Glutamatergic neuron (in vitro differentiated cells): ENCODE measurements around the gene FBXW12. TPM values are rescaled to one million over a fixed set of nuclear protein-coding genes. Genes with fewer than 3 reads are reported as not detected.

Experiments
- DNase-seq: peaks from one replicate; pipeline ENCODE4 v3.0.0; 2022
- H3K27ac Mint-ChIP-seq: one replicate; pipeline ENCODE4 v1.8.0; 2020; ENCODE audit warnings: mild to moderate bottlenecking, mixed read lengths, inconsistent platforms; ENCODE audit not compliant: unreplicated experiment
- H3K27me3 Mint-ChIP-seq: one replicate; pipeline ENCODE4 v1.8.0; 2020; ENCODE audit warnings: mild to moderate bottlenecking, moderate library complexity, mixed read lengths, inconsistent platforms; ENCODE audit not compliant: unreplicated experiment
- H3K36me3 Mint-ChIP-seq: one replicate; pipeline ENCODE4 v1.8.0; 2020; ENCODE audit warnings: mild to moderate bottlenecking, mixed read lengths, inconsistent platforms; ENCODE audit not compliant: unreplicated experiment
- H3K4me1 Mint-ChIP-seq: one replicate; pipeline ENCODE4 v1.8.0; 2020; ENCODE audit warnings: mild to moderate bottlenecking, low read depth, mixed read lengths, inconsistent platforms; ENCODE audit not compliant: unreplicated experiment
- H3K4me3 Mint-ChIP-seq: one replicate; pipeline ENCODE4 v1.8.0; 2020; ENCODE audit warnings: mild to moderate bottlenecking, mixed read lengths, inconsistent platforms; ENCODE audit not compliant: unreplicated experiment
- H3K9me3 Mint-ChIP-seq: one replicate; pipeline ENCODE4 v1.8.0; 2020; ENCODE audit warnings: mild to moderate bottlenecking, moderate library complexity, mixed read lengths, inconsistent platforms; ENCODE audit not compliant: unreplicated experiment
- CTCF ChIP-seq: fragments of 200-600 bp; sonication (generic); IDR thresholded peaks from one replicate; pipeline ENCODE4 v1.5.0; 2021; ENCODE audit not compliant: partially characterized antibody, unreplicated experiment
- total RNA-seq: library from RNA; stranded (reverse); fragmentation: NEBNext Ultra II Directional; extraction: Animal tissue kit (Norgen Biotek cat#: 25700); gene quantifications from one replicate; pipeline ENCODE4 v1.2.1, GENCODE V29; 2021; ENCODE audit not compliant: unreplicated experiment

The FBXW12 gene
- total RNA-seq, 1 donor from 2014 or later = 0.66 TPM

- no peaks in the 10 kb centered on the region for H3K4me1 Mint-ChIP-seq
- no peak for TF ChIP-seq CTCF
- H3K9me3 Mint-ChIP-seq = peaks cover 4% of the 10 kb centered on the region
- no peaks in the 10 kb centered on the region for H3K36me3 Mint-ChIP-seq
- peaks cover 9% of the 10 kb centered on the region for H3K27me3 Mint-ChIP-seq
- no peak overlapping the region for H3K4me3 Mint-ChIP-seq
- H3K27ac Mint-ChIP-seq = no peak overlapping the region
- DNase-seq = peak; percentile 10
Observed at GRCh38 chr3:48409291-48410201, 37.5 kb downstream of the FBXW12 start.

- peaks cover 9% of the 10 kb centered on the region for H3K27me3 Mint-ChIP-seq
- peak; percentile 3 for DNase-seq
- H3K27ac Mint-ChIP-seq = no peak overlapping the region
- peaks cover 4% of the 10 kb centered on the region for H3K9me3 Mint-ChIP-seq
- H3K36me3 Mint-ChIP-seq = no peaks in the 10 kb centered on the region
- no peaks in the 10 kb centered on the region for H3K4me1 Mint-ChIP-seq
- no peak overlapping the region for H3K4me3 Mint-ChIP-seq
- no peak for TF ChIP-seq CTCF
Observed at GRCh38 chr3:48410205-48411040, 38.4 kb downstream of the FBXW12 start.

- no peak for DNase-seq
Observed at GRCh38 chr3:48411041-48411588, 39.1 kb downstream of the FBXW12 start.

GRCh38 chr3:48411606-48412374 lies 39.8 kb downstream of the FBXW12 start:
- H3K4me1 Mint-ChIP-seq = no peaks in the 10 kb centered on the region
- H3K27me3 Mint-ChIP-seq = peaks cover 8% of the 10 kb centered on the region
- H3K36me3 Mint-ChIP-seq = no peaks in the 10 kb centered on the region
- TF ChIP-seq CTCF = no peak
- no peak overlapping the region for H3K27ac Mint-ChIP-seq
- H3K4me3 Mint-ChIP-seq = no peak overlapping the region
- H3K9me3 Mint-ChIP-seq = peaks cover 2% of the 10 kb centered on the region
- peak; percentile 1 for DNase-seq

More at GRCh38 chr3:48411041-48411588, 39.1 kb downstream of the FBXW12 start:
- no peak overlapping the region for H3K4me3 Mint-ChIP-seq
- peaks cover 2% of the 10 kb centered on the region for H3K9me3 Mint-ChIP-seq
- H3K36me3 Mint-ChIP-seq = no peaks in the 10 kb centered on the region
- no peak overlapping the region for H3K27ac Mint-ChIP-seq
- TF ChIP-seq CTCF = no peak
- H3K27me3 Mint-ChIP-seq = peaks cover 9% of the 10 kb centered on the region
- H3K4me1 Mint-ChIP-seq = no peaks in the 10 kb centered on the region
